GM23338 (cell line): ENCODE measurements around the gene CIAO3. TPM values are rescaled to one million over a fixed set of nuclear protein-coding genes. Genes with fewer than 3 reads are reported as not detected.

ENCODE experiments used
- ATAC-seq: fragments of 200-7000 bp; cut with Tn5 transposase; 3 replicates; pipeline ENCODE4 v1.9.1; 2020
- DNase-seq: peaks from one replicate; pipeline ENCODE4 v3.0.0-alpha.2; 2015; ENCODE audit warnings: low spot score
- H2AFZ ChIP-seq: fragments of 200-600 bp; sonication (generic); 2 replicates; pipeline ENCODE4 v1.8.0; 2016; ENCODE audit warnings: antibody characterized with exemption, mild to moderate bottlenecking, moderate library complexity
- H3F3A ChIP-seq: fragments of 200-600 bp; sonication (generic); replicated peaks from 2 replicates; pipeline ENCODE4 v1.8.0; 2017; ENCODE audit warnings: antibody characterized with exemption, mixed run types, low read depth
- H3K27ac ChIP-seq: fragments of 200-600 bp; sonication (generic); 2 replicates; pipeline ENCODE4 v1.6.1; 2016; ENCODE audit warnings: low read depth
- H3K27me3 ChIP-seq: fragments of 200-600 bp; sonication (generic); 2 replicates; pipeline ENCODE4 v1.8.0; 2016; ENCODE audit warnings: mild to moderate bottlenecking, mixed run types, moderate library complexity; ENCODE audit not compliant: insufficient read depth
- H3K36me3 ChIP-seq: fragments of 200-600 bp; sonication (generic); 2 replicates; pipeline ENCODE4 v1.8.0; 2016; ENCODE audit warnings: mild to moderate bottlenecking; ENCODE audit not compliant: insufficient read depth
- H3K4me1 ChIP-seq: fragments of 200-600 bp; sonication (generic); 2 replicates; pipeline ENCODE4 v1.8.0; 2016; ENCODE audit warnings: mild to moderate bottlenecking, moderate library complexity; ENCODE audit not compliant: insufficient read depth
- H3K4me2 ChIP-seq: fragments of 200-600 bp; sonication (generic); 2 replicates; pipeline ENCODE4 v1.7.1; 2017; ENCODE audit warnings: mixed run types
- H3K4me3 ChIP-seq: fragments of 200-600 bp; sonication (generic); 2 replicates; pipeline ENCODE4 v1.6.1; 2016; ENCODE audit warnings: mixed run types
- H3K79me2 ChIP-seq: fragments of 200-600 bp; sonication (generic); replicated peaks from 2 replicates; pipeline ENCODE4 v1.8.0; 2017; ENCODE audit warnings: mild to moderate bottlenecking; ENCODE audit not compliant: insufficient read depth
- H3K9me2 ChIP-seq: fragments of 200-600 bp; sonication (generic); 2 replicates; pipeline ENCODE4 v1.8.0; 2017; ENCODE audit not compliant: insufficient read depth
- H4K20me1 ChIP-seq: fragments of 200-600 bp; sonication (generic); replicated peaks from 2 replicates; pipeline ENCODE4 v1.8.0; 2017; ENCODE audit warnings: mild to moderate bottlenecking; ENCODE audit not compliant: insufficient read depth
- H3K27ac Mint-ChIP-seq: 2 replicates; pipeline ENCODE4 v1.8.0; 2020; ENCODE audit warnings: inconsistent platforms, mild to moderate bottlenecking, moderate library complexity, mixed read lengths
- H3K27me3 Mint-ChIP-seq: 3 replicates; pipeline ENCODE4 v1.8.0; 2022; ENCODE audit warnings: low read depth, mild to moderate bottlenecking, moderate library complexity, mixed read lengths, inconsistent platforms; ENCODE audit not compliant: insufficient read depth, poor library complexity
- H3K36me3 Mint-ChIP-seq: 3 replicates; pipeline ENCODE4 v1.8.0; 2021; ENCODE audit warnings: low read depth, mild to moderate bottlenecking, inconsistent platforms, moderate library complexity, mixed read lengths
- H3K4me1 Mint-ChIP-seq: 3 replicates; pipeline ENCODE4 v1.8.0; 2020; ENCODE audit warnings: mild to moderate bottlenecking, inconsistent platforms, mixed read lengths
- H3K4me3 Mint-ChIP-seq: 3 replicates; pipeline ENCODE4 v1.8.0; 2021; ENCODE audit warnings: moderate library complexity, mild to moderate bottlenecking, inconsistent platforms, mixed read lengths
- H3K9me3 Mint-ChIP-seq: 3 replicates; pipeline ENCODE4 v1.8.0; 2020; ENCODE audit warnings: moderate library complexity, mild to moderate bottlenecking, inconsistent platforms, mixed read lengths
- CREB1 ChIP-seq: fragments of 250-450 bp; sonication (Bioruptor Pico); IDR thresholded peaks from 2 replicates; pipeline ENCODE4 v1.5.0; 2020; ENCODE audit warnings: low read depth, mild to moderate bottlenecking, moderate library complexity
- ETS1 ChIP-seq: IDR thresholded peaks from 2 replicates; pipeline ENCODE4 v1.6.1; 2016; ENCODE audit warnings: antibody characterized with exemption
- EZH2phosphoT487 ChIP-seq: fragments of 200-600 bp; sonication (generic); IDR thresholded peaks from one replicate; pipeline ENCODE4 v1.8.1; 2018; ENCODE audit warnings: antibody characterized with exemption; ENCODE audit not compliant: unreplicated experiment
- polyA plus RNA-seq: library from polyadenylated mRNA; unstranded; fragments of >200 nt; fragmentation: Nextera tagmentation; extraction: Ambion mirVana; gene quantifications from 2 replicates; pipeline ENCODE4 v1.2.1, GENCODE V29; 2016
- total RNA-seq: library from RNA; depleted of rRNA; stranded (reverse); fragments of >200 nt; shearing (Covaris generic); gene quantifications from 2 replicates; pipeline ENCODE4 v1.2.3, GENCODE V29; 2014
- TF ChIP-seq, protein P1 (sequence below): fragments of 250-450 bp; sonication (Bioruptor Pico); IDR thresholded peaks from 2 replicates; pipeline ENCODE4 v1.5.0; 2020; ENCODE audit warnings: mild to moderate bottlenecking, moderate library complexity

The CIAO3 gene
- total and polyA plus RNA-seq, 2 experiments from 2014 or later = 13.0 to 42.3 TPM

DNA sequence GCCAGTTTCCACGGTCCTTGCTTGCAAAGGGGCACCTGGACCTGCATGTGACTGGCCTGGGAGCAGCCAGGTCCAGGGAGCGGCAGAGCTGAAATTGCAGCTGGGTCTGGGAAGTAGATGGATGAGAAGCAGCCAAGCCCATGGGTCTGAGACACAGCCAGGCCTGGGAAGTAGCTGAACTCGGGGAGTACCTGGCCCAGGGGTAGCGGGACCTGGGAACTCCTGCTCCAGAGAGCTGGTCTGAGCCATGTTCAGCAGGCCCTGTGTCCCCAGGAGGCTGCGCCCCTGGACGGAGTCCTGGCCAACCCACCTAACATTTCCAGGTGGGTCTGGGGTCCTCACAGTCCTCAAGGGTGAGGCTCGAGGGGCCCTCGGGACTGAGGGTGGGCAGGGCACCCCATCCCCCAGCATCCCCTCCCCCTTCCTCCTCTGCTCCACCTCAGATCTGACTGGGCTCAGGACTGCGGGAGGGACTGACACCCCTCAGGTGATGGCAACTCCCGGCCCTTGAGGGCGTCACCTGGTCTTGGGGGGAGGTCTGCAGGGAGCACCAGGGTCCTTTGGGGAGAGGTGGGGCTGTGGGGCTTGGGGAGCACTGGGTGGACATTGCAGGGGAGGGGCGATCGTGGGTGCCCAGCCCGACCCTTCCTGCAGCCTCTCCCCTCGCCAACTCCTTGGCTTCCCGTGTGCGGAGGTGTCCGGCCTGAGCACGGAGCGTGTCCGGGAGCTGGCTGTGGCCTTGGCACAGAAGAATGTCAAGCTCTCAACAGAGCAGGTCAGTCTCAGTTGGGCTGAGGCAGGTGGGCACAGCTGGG, 22.8 kb upstream of the CIAO3 start:
- DNase-seq = no peak
- no peaks in the 10 kb centered on the region for H3K4me1 ChIP-seq
- no peak for TF ChIP-seq CREB1 (CRISPR knock-in tag)
- TF ChIP-seq ETS1 = no peak
- TF ChIP-seq, protein P1, sequence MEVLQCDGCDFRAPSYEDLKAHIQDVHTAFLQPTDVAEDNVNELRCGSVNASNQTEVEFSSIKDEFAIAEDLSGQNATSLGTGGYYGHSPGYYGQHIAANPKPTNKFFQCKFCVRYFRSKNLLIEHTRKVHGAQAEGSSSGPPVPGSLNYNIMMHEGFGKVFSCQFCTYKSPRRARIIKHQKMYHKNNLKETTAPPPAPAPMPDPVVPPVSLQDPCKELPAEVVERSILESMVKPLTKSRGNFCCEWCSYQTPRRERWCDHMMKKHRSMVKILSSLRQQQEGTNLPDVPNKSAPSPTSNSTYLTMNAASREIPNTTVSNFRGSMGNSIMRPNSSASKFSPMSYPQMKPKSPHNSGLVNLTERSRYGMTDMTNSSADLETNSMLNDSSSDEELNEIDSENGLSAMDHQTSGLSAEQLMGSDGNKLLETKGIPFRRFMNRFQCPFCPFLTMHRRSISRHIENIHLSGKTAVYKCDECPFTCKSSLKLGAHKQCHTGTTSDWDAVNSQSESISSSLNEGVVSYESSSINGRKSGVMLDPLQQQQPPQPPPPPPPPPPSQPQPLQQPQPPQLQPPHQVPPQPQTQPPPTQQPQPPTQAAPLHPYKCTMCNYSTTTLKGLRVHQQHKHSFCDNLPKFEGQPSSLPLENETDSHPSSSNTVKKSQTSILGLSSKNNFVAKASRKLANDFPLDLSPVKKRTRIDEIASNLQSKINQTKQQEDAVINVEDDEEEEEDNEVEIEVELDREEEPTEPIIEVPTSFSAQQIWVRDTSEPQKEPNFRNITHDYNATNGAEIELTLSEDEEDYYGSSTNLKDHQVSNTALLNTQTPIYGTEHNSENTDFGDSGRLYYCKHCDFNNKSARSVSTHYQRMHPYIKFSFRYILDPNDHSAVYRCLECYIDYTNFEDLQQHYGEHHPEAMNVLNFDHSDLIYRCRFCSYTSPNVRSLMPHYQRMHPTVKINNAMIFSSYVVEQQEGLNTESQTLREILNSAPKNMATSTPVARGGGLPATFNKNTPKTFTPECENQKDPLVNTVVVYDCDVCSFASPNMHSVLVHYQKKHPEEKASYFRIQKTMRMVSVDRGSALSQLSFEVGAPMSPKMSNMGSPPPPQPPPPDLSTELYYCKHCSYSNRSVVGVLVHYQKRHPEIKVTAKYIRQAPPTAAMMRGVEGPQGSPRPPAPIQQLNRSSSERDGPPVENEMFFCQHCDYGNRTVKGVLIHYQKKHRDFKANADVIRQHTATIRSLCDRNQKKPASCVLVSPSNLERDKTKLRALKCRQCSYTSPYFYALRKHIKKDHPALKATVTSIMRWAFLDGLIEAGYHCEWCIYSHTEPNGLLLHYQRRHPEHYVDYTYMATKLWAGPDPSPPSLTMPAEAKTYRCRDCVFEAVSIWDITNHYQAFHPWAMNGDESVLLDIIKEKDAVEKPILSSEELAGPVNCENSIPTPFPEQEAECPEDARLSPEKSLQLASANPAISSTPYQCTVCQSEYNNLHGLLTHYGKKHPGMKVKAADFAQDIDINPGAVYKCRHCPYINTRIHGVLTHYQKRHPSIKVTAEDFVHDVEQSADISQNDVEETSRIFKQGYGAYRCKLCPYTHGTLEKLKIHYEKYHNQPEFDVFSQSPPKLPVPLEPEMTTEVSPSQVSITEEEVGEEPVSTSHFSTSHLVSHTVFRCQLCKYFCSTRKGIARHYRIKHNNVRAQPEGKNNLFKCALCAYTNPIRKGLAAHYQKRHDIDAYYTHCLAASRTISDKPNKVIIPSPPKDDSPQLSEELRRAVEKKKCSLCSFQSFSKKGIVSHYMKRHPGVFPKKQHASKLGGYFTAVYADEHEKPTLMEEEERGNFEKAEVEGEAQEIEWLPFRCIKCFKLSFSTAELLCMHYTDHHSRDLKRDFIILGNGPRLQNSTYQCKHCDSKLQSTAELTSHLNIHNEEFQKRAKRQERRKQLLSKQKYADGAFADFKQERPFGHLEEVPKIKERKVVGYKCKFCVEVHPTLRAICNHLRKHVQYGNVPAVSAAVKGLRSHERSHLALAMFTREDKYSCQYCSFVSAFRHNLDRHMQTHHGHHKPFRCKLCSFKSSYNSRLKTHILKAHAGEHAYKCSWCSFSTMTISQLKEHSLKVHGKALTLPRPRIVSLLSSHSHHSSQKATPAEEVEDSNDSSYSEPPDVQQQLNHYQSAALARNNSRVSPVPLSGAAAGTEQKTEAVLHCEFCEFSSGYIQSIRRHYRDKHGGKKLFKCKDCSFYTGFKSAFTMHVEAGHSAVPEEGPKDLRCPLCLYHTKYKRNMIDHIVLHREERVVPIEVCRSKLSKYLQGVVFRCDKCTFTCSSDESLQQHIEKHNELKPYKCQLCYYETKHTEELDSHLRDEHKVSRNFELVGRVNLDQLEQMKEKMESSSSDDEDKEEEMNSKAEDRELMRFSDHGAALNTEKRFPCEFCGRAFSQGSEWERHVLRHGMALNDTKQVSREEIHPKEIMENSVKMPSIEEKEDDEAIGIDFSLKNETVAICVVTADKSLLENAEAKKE = no peak
- TF ChIP-seq EZH2phosphoT487 = no peak
- no peaks in the 10 kb centered on the region; the same call in 2 of the 3 replicates for H3K9me3 Mint-ChIP-seq
- H3F3A ChIP-seq = 0 out of 2 replicates have a peak, but pooled peaks cover 3% of the 10 kb centered on the region
- H3K27ac Mint-ChIP-seq = no peak overlapping the region
- no peak overlapping the region for H3K4me2 ChIP-seq
- H3K79me2 ChIP-seq = no peaks in the 10 kb centered on the region
- H3K4me1 Mint-ChIP-seq = no peaks in the 10 kb centered on the region; the same call in 1 of the 3 replicates
- H4K20me1 ChIP-seq = no peaks in the 10 kb centered on the region
- no peaks in the 10 kb centered on the region for H3K9me2 ChIP-seq
- H3K27ac ChIP-seq = no peak overlapping the region
- H3K4me3 ChIP-seq = no peak overlapping the region
- H2AFZ ChIP-seq = no peak overlapping the region
- ATAC-seq = no peak
- no peak overlapping the region for H3K4me3 Mint-ChIP-seq
- no peaks in the 10 kb centered on the region for H3K36me3 ChIP-seq
- no peaks in the 10 kb centered on the region for H3K27me3 ChIP-seq
- peaks cover 17% of the 10 kb centered on the region for H3K27me3 Mint-ChIP-seq
- no peaks in the 10 kb centered on the region for H3K36me3 Mint-ChIP-seq
